HS-27A (cell line): Measurements from ENCODE around the gene PPP1R9A.

ENCODE experiments used
- DNase-seq: peaks from one replicate; pipeline ENCODE4 v3.0.0-alpha.2; 2012; ENCODE audit warnings: low read depth, missing footprints

Gene PPP1R9A

GRCh38 chr7:95263785-95264362 is 356.5 kb downstream of the PPP1R9A start:
- no peak for DNase-seq

GRCh38 chr7:95264363-95264891 is 357.0 kb downstream of the PPP1R9A start:
- DNase-seq = peak; percentile 40

- DNase-seq = no peak
Observed at GRCh38 chr7:95265634-95266033, 358.2 kb downstream of the PPP1R9A start.

- no peak for DNase-seq
Observed at GRCh38 chr7:95267754-95268153, 360.4 kb downstream of the PPP1R9A start.

GRCh38 chr7:95269640-95270039 is 362.2 kb downstream of the PPP1R9A start:
- no peak for DNase-seq

- DNase-seq = no peak
Observed at GRCh38 chr7:95276114-95276513, 368.7 kb downstream of the PPP1R9A start.

- no peak for DNase-seq
Observed at GRCh38 chr7:95279417-95279816, 372.0 kb downstream of the PPP1R9A start.

GRCh38 chr7:95286096-95286495 is 378.7 kb downstream of the PPP1R9A start:
- DNase-seq = no peak

- no peak for DNase-seq
Observed at GRCh38 chr7:95290166-95290830, 382.9 kb downstream of the PPP1R9A start.

- no peak for DNase-seq
Observed at GRCh38 chr7:95295397-95295796, 388.0 kb downstream of the PPP1R9A start.

GRCh38 chr7:95296456-95296855 is 389.1 kb downstream of the PPP1R9A start:
- no peak for DNase-seq

GRCh38 chr7:95297041-95297440 is 389.6 kb downstream of the PPP1R9A start:
- DNase-seq = no peak

GRCh38 chr7:95298091-95298490 is 390.7 kb downstream of the PPP1R9A start:
- no peak for DNase-seq

GRCh38 chr7:95303013-95303905 is 395.9 kb downstream of the PPP1R9A start:
- DNase-seq = no peak

GRCh38 chr7:95304990-95305389 is 397.6 kb downstream of the PPP1R9A start:
- no peak for DNase-seq

GRCh38 chr7:95309951-95310350 is 402.6 kb downstream of the PPP1R9A start:
- no peak for DNase-seq

GRCh38 chr7:95311389-95311788 is 404.0 kb downstream of the PPP1R9A start:
- no peak for DNase-seq

GRCh38 chr7:95312561-95312960 is 405.2 kb downstream of the PPP1R9A start:
- DNase-seq = no peak

- no peak for DNase-seq
Observed at GRCh38 chr7:95316588-95316987, 409.2 kb downstream of the PPP1R9A start.

- DNase-seq = no peak
Observed at GRCh38 chr7:95317546-95317945, 410.2 kb downstream of the PPP1R9A start.

GRCh38 chr7:95317966-95318365 is 410.6 kb downstream of the PPP1R9A start:
- DNase-seq = no peak

- DNase-seq = no peak
Observed at GRCh38 chr7:95318501-95319100, 411.2 kb downstream of the PPP1R9A start.
